Kasumi-1 (cell line): ENCODE measurements around the gene KRTAP22-1.

Experiments
- DNase-seq, 2 experiments: peaks; one replicate each; lab custom pipeline; 2025; lab: John Stamatoyannopoulos, UW

Gene KRTAP22-1

GRCh38 chr21:30600787-30601186, at the start of gene KRTAP22-1:
TSS of gene KRTAP22-1 (plus strand) at chr21:30601087.
- no peak for DNase-seq

DNA sequence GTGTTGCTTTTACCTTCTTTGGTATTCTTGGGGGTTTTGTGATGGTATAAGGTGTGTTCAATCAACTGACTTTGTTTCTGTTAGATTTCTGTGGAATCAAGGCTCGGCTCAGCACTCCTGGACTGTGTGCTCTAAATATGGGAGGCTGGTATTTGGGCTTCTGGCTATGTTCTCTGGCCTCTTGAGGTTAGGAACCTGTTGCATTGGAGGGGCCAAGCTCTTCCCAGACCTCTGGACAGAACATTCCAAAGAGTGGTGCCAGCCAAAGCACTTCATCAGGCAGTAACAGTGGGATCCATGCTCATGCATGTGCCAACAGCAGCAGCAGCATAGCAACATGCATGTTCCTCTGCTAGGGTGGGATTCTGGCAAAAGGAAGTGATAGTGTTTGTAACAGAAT, 48.1 kb upstream of the KRTAP22-1 start:
- no peak for DNase-seq

- no peak for DNase-seq
Measured at GRCh38 chr21:30555095-30555494, 45.8 kb upstream of the KRTAP22-1 start.

GRCh38 chr21:30561264-30561895, 39.5 kb upstream of the KRTAP22-1 start, which contains the start of gene KRTAP19-7:
TSS of gene KRTAP19-7 (minus strand) at chr21:30561314. CDS start at chr21:30561289, 25 bp downstream.
- no peak for DNase-seq

DNA sequence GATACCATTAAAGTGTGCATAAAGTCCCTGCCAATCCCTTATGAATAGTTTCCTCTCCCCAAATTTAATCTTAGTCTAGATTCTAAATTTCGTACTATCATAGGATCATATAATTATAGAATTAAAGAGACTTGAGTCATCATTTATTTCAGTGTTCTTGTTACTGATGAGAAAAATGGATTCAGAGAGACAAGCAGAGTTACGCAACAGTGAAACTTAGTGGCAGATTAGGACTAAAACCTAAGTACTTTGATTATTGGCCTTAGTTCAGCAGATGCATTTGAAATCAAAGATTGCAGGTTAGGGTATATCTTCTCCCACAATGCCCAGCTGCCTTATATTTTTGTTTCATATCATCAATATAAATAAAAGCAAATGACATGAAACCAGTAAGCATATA, 38.9 kb upstream of the KRTAP22-1 start:
- no peak for DNase-seq

DNA sequence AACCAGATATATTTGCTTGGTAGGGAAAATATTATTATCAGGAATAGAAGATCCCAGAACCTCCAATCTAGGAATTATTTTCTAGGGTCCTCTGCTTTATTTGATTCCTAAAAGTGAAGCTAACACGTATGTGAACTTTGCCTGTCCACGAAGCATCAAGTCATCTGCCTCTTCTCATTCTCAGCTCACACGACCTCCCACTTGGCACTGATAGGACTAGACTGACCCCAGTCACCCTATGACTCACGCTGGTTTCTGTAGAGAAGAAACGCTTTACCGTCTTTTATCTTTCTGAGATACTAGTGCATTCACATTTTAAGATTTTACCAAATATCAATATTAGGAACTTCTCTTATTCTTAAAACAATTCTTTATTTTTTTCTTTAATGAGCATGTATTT, 37.8 kb upstream of the KRTAP22-1 start:
- DNase-seq: no peak

GRCh38 chr21:30563630-30564029, 37.3 kb upstream of the KRTAP22-1 start:
- DNase-seq: no peak

GRCh38 chr21:30567617-30568016, 33.3 kb upstream of the KRTAP22-1 start:
- no peak for DNase-seq

DNA sequence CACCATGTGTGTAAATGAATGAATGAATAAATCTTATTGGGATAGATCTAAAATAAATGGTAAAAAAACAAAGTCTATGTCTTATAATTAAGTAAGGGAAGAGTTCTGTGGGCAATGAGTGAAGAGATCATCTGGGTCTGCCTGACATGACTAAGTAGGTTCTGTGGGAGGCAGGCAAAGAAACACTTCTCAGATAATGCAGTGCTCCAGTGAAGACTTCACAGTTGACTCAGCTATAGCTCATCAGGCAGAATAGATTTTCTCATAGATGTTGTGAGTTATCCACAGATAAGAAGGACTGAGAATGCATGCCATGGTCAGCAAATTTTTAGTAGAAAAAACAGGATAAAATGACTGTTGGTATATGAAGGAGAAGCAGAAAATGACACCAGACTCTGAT, 23.1 kb upstream of the KRTAP22-1 start:
- DNase-seq: no peak

GRCh38 chr21:30579346-30579745, 21.5 kb upstream of the KRTAP22-1 start:
- no peak for DNase-seq

DNA sequence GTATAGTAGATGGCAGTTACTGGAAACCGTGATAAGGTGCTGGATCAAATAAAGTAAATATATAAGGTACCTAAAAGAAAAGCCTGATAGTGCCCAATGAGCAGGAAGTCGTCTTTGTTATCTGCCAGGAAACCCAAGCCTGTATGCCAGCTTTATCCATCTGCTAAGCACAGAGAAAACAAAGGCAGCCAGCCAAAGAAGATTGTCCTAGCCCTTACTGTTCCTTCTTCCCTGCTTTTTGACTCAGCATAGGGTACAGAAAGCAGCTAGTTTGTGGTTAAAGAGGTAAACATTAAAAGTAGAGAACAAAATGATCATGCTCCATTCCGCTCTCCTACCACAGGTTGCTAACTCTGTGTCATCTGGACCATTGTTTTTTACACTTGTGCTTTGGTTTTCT, 20.8 kb upstream of the KRTAP22-1 start:
- no peak for DNase-seq

DNA sequence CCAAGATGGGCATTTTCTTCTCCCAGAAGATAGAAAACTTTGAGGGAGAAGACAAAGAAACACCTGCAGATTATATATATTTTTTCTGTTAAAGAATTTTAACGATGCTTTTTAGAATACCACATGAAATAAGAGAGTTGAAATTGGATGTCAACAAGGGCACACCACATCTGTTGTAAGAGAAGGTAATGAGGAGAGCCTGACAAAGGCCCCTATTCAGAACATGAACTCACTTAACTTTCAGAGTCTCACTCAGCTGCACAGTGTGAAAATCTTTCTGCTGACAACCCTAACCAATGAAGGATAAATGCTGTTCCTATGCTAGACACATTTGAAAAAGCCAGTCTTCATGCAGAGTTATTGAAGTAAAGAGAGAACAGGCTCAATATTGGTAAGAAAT, 18.0 kb upstream of the KRTAP22-1 start:
- no peak for DNase-seq

- DNase-seq: no peak
Measured at GRCh38 chr21:30590297-30590696, 10.6 kb upstream of the KRTAP22-1 start, which contains the start of gene KRTAP22-2. TSS of gene KRTAP22-2 (minus strand) at chr21:30590397.

GRCh38 chr21:30592140-30592539, 8.7 kb upstream of the KRTAP22-1 start, which contains the start of gene KRTAP6-3:
TSS of gene KRTAP6-3 (plus strand) at chr21:30592440. CDS start at chr21:30592446, 6 bp downstream.
- DNase-seq: no peak

DNA sequence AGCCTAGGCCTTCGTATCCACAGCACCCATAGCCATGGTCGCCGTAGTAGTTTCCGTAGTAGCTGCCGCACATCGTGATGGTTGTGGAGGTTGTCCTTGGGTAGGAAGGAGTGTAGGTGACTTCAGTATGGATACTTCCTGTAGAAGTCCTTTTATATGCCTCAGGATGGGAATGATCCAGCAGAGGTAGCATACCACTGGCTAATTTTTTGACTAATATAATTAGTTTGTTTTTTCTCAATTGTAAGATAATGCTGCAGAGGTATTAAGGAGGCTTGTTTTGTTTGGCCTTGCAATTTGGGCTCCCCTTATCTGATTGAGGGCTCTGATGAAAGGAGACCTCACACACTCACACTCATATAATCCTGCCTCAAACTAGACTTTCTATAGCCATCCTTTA, 2.1 kb upstream of the KRTAP22-1 start, which contains the start of gene KRTAP6-2:
Gene KRTAP6-2 (minus strand): TSS at position 101 of the 400 bp plus-strand sequence. CDS start 28 bp downstream, at position 73.
- DNase-seq: no peak

GRCh38 chr21:30605968-30606367, 5.1 kb downstream of the KRTAP22-1 start:
- no peak for DNase-seq

- no peak for DNase-seq
Measured at GRCh38 chr21:30612132-30612531, 11.2 kb downstream of the KRTAP22-1 start.

- DNase-seq: no peak
Measured at GRCh38 chr21:30613836-30614235, 12.9 kb downstream of the KRTAP22-1 start, which contains the start of gene KRTAP6-1. TSS of gene KRTAP6-1 (minus strand) at chr21:30613930. CDS start at chr21:30613904, 26 bp downstream.

DNA sequence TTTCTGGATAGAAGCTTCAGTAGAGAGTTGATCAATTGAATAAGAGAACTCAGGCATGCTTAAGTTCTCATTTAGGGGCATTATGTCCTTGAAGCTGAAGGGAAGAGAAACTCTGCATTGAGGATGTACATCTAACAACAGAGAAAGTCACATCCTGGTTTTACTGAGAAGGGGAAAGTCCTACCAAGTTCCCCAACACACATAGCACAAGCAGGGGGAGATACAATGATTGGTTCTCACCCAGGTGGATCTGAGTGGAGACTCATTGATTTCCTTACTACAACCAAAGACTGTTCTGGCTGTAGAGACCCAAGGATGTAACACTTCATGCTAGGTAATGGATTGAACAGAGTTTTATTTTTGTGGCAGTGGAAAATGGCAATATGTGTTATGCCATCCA, 14.3 kb downstream of the KRTAP22-1 start:
- DNase-seq: no peak

DNA sequence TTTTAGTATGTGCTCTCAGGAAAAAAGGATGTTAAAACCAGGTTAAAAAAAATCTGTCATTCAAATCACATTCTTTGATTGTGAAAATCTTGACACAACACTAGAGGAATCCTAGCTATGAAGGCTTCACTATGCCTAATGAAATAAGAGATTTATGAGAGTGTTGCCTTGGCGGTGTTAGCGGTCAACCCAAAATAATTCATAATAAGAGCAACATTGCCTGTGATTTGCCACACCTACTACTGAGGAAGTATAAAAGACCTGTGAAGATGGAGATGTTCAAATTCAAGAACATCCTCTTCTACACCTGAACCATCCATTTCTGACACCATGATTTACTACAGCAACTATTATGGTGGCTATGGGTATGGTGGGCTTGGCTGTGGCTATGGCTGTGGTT, 15.2 kb downstream of the KRTAP22-1 start, which contains the start of gene KRTAP20-1:
Gene KRTAP20-1 (plus strand): TSS at position 301 of the 400 bp plus-strand sequence. CDS start 30 bp downstream, at position 331.
- DNase-seq: no peak

GRCh38 chr21:30620080-30620479, 19.2 kb downstream of the KRTAP22-1 start:
- DNase-seq: no peak

DNA sequence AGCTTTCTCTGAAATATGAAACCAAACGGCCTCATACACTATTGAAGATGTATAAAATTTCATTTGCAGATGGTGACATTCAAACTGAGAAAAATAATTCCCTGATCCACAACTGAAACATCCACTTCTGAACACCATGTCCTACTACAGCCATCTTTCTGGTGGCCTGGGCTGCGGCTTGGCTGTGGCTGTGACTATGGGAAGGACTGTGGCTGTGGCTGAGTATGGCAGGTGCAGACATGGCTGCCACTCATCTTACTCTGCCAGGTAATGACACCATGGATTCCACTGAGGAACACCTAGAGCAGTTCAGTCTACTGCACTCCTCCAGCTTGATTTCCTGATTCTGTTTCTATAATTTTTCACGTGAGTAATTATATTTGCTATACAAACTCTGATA, 19.6 kb downstream of the KRTAP22-1 start, which contains the start of gene KRTAP20-4:
Gene KRTAP20-4 (plus strand): TSS at position 106 of the 400 bp plus-strand sequence.
- DNase-seq: no peak

GRCh38 chr21:30623362-30623761, 22.5 kb downstream of the KRTAP22-1 start:
- DNase-seq: no peak
